ENCODE results near the gene PADI2.

The PADI2 gene

GRCh38 chr1:17053086-17053684 lies 66.1 kb downstream of the PADI2 start:
- DNase-seq = no peak

GRCh38 chr1:17052641-17053040 lies 66.6 kb downstream of the PADI2 start:
- DNase-seq = no peak

GRCh38 chr1:17052038-17052437 lies 67.2 kb downstream of the PADI2 start:
- no peak for DNase-seq

GRCh38 chr1:17047924-17048323 lies 71.3 kb downstream of the PADI2 start:
- DNase-seq = no peak

GRCh38 chr1:17046334-17046657 lies 73.0 kb downstream of the PADI2 start:
- DNase-seq = no peak

- DNase-seq = no peak
Observed at GRCh38 chr1:17045634-17046333, 73.5 kb downstream of the PADI2 start.

- DNase-seq = no peak
Observed at GRCh38 chr1:17045150-17045549, 74.1 kb downstream of the PADI2 start.

- DNase-seq = no peak
Observed at GRCh38 chr1:17043676-17044075, 75.6 kb downstream of the PADI2 start.

GRCh38 chr1:17040135-17040534 lies 79.1 kb downstream of the PADI2 start:
- no peak for DNase-seq

- DNase-seq = no peak
Observed at GRCh38 chr1:17039522-17039921, 79.7 kb downstream of the PADI2 start.

- no peak for DNase-seq
Observed at GRCh38 chr1:17033481-17033880, 85.8 kb downstream of the PADI2 start.

- no peak for DNase-seq
Observed at GRCh38 chr1:17032741-17033140, 86.5 kb downstream of the PADI2 start.

GRCh38 chr1:17031436-17031835 lies 87.8 kb downstream of the PADI2 start:
- DNase-seq = no peak

GRCh38 chr1:17030206-17030605 lies 89.0 kb downstream of the PADI2 start:
- no peak for DNase-seq

- DNase-seq = no peak
Observed at GRCh38 chr1:17028662-17029188, 90.5 kb downstream of the PADI2 start.

GRCh38 chr1:17027900-17028299 lies 91.4 kb downstream of the PADI2 start:
- no peak for DNase-seq

- DNase-seq = no peak
Observed at GRCh38 chr1:17027403-17027802, 91.8 kb downstream of the PADI2 start.

GRCh38 chr1:17024721-17025120 lies 94.5 kb downstream of the PADI2 start:
- DNase-seq = no peak

GRCh38 chr1:17023573-17023972 lies 95.7 kb downstream of the PADI2 start:
- DNase-seq = no peak

- no peak for DNase-seq
Observed at GRCh38 chr1:17023102-17023501, 96.1 kb downstream of the PADI2 start.

- DNase-seq = no peak
Observed at GRCh38 chr1:17021896-17022295, 97.4 kb downstream of the PADI2 start.

GRCh38 chr1:17020502-17020901 lies 98.7 kb downstream of the PADI2 start:
- no peak for DNase-seq

- no peak for DNase-seq
Observed at GRCh38 chr1:17018849-17019248, 100.4 kb downstream of the PADI2 start.

- DNase-seq = no peak
Observed at GRCh38 chr1:17017435-17017834, 101.8 kb downstream of the PADI2 start.
